H1 (cell line): ENCODE measurements around the gene HOGA1. TPM values are rescaled to one million over a fixed set of nuclear protein-coding genes. Genes with fewer than 3 reads are reported as not detected.

Source experiments
- CTCF ChIA-PET: fragments of 300-600 bp; sonication (Branson Sonifier 250); formaldehyde crosslinking; loops from one replicate; lab custom pipeline; 2021; ENCODE audit not compliant: partially characterized antibody; lab: Charles Lee
- POLR2A ChIA-PET: fragments of 300-600 bp; sonication (Branson Sonifier 250); formaldehyde crosslinking; loops from one replicate; lab custom pipeline; 2021; ENCODE audit warnings: inconsistent platforms; ENCODE audit not compliant: partially characterized antibody; lab: Charles Lee
- DNase-seq, 2 experiments: peaks; one replicate each; pipeline versions ENCODE4 v3.0.0 to v3.0.0-alpha.2; 2010 to 2022; ENCODE audit warnings: low spot score in 2 of 2, low read depth in 1 of 2, mixed read lengths in 1 of 2
- FAIRE-seq: peaks from 2 replicates; lab custom pipeline; 2011; peaks lifted over from hg19 to GRCh38; lab: Jason Lieb, UNC
- H2AFZ ChIP-seq: 2 replicates; pipeline ENCODE4 v1.8.1; 2012; ENCODE audit warnings: low read length, inconsistent platforms
- H2AK5ac ChIP-seq: 2 replicates; pipeline ENCODE4 v1.6.1; 2013; ENCODE audit warnings: low read depth, low read length
- H2BK120ac ChIP-seq: replicated peaks from 2 replicates; pipeline ENCODE3; 2013; ENCODE audit warnings: low read depth, low read length, inconsistent platforms
- H2BK12ac ChIP-seq: 2 replicates; pipeline ENCODE4 v1.6.1; 2013; ENCODE audit warnings: low read depth, low read length
- H2BK15ac ChIP-seq: 2 replicates; pipeline ENCODE4 v1.6.1; 2013; ENCODE audit warnings: low read length
- H2BK20ac ChIP-seq: 2 replicates; pipeline ENCODE4 v1.6.1; 2013; ENCODE audit warnings: low read length
- H2BK5ac ChIP-seq: 2 replicates; pipeline ENCODE4 v1.6.1; 2013; ENCODE audit warnings: low read depth, low read length
- H3K14ac ChIP-seq: 2 replicates; pipeline ENCODE4 v1.6.1; 2013; ENCODE audit warnings: inconsistent platforms; ENCODE audit not compliant: insufficient read length
- H3K18ac ChIP-seq: 2 replicates; pipeline ENCODE4 v1.6.1; 2013; ENCODE audit warnings: low read length; ENCODE audit errors: extremely low read depth
- H3K23ac ChIP-seq: 2 replicates; pipeline ENCODE4 v1.6.1; 2013; ENCODE audit warnings: inconsistent platforms; ENCODE audit not compliant: insufficient read length
- H3K23me2 ChIP-seq: 2 replicates; pipeline ENCODE4 v1.6.1; 2013; ENCODE audit warnings: low read depth, low read length
- H3K27ac ChIP-seq: 2 replicates; pipeline ENCODE4 v1.6.1; 2011; ENCODE audit warnings: low read depth, low read length, inconsistent platforms
- H3K27me3 ChIP-seq, 4 experiments: replicated peaks in 1 of 4; 1 replicate in 1 of 4; 2 replicates in 3 of 4; pipeline versions ENCODE4 v1.6.1 to v1.8.1; 2011 to 2013; ENCODE audit warnings: low read length in 3 of 4, mild to moderate bottlenecking in 3 of 4, inconsistent platforms in 2 of 4, mixed read lengths in 2 of 4, moderate library complexity in 1 of 4; ENCODE audit not compliant: control insufficient read depth in 3 of 4, insufficient read depth in 3 of 4; ENCODE audit errors: extremely low read depth in 1 of 4
- H3K36me3 ChIP-seq, 4 experiments: 2 replicates each; pipeline versions ENCODE4 v1.6.1 to v1.8.1; 2011 to 2013; ENCODE audit warnings: mild to moderate bottlenecking in 4 of 4, low read length in 3 of 4, moderate library complexity in 2 of 4, control low read depth in 1 of 4, inconsistent platforms in 1 of 4; ENCODE audit not compliant: insufficient read depth in 4 of 4, control insufficient read depth in 2 of 4
- H3K4ac ChIP-seq: replicated peaks from 2 replicates; pipeline ENCODE3; 2013; ENCODE audit warnings: low read length, low read depth, mixed read lengths, inconsistent platforms; ENCODE audit not compliant: insufficient read length
- H3K4me1 ChIP-seq, 4 experiments: replicated peaks in 1 of 4; 1 replicate in 1 of 4; 2 replicates in 3 of 4; pipeline versions ENCODE4 v1.6.1 to v1.8.1; 2011 to 2013; ENCODE audit warnings: low read length in 3 of 4, inconsistent platforms in 2 of 4, mixed read lengths in 1 of 4; ENCODE audit not compliant: insufficient read depth in 4 of 4, control insufficient read depth in 3 of 4
- H3K4me2 ChIP-seq, 2 experiments: 2 replicates each; pipeline versions ENCODE4 v1.6.1 to v1.8.1; 2011 to 2013; ENCODE audit warnings: low read depth in 2 of 2, low read length in 2 of 2, control low read depth in 1 of 2, inconsistent platforms in 1 of 2, mild to moderate bottlenecking in 1 of 2; ENCODE audit not compliant: insufficient read depth in 1 of 2
- H3K4me3 ChIP-seq, 4 experiments: fragments of 200-600, 300-600 bp in 1 of 4; sonication (generic), shearing (Covaris generic), sonication (Bioruptor Twin) in 1 of 4; 2 replicates each; pipeline versions ENCODE4 v1.5.1 to v1.8.1; 2011 to 2016; ENCODE audit warnings: low read length in 4 of 4, low read depth in 3 of 4, control low read depth in 2 of 4, inconsistent platforms in 2 of 4, mild to moderate bottlenecking in 2 of 4, mixed read lengths in 1 of 4, moderate library complexity in 1 of 4; ENCODE audit not compliant: insufficient read depth in 2 of 4; ENCODE audit errors: extremely low read depth in 1 of 4
- H3K56ac ChIP-seq: replicated peaks from 2 replicates; pipeline ENCODE3; 2013; ENCODE audit warnings: low read depth, mild to moderate bottlenecking, mixed read lengths, low read length, inconsistent platforms; ENCODE audit not compliant: insufficient read length
- H3K79me1 ChIP-seq: 2 replicates; pipeline ENCODE4 v1.6.1; 2013; ENCODE audit warnings: low read depth, low read length, control low read depth
- H3K79me2 ChIP-seq, 2 experiments: 2 replicates each; pipeline versions ENCODE4 v1.6.1 to v1.8.1; 2012 to 2013; ENCODE audit warnings: low read length in 2 of 2, mild to moderate bottlenecking in 2 of 2, inconsistent platforms in 1 of 2; ENCODE audit not compliant: insufficient read depth in 2 of 2, control insufficient read depth in 1 of 2
- H3K9ac ChIP-seq, 4 experiments: replicated peaks in 1 of 4; 1 replicate in 1 of 4; 2 replicates in 3 of 4; pipeline versions ENCODE4 v1.6.1 to v1.8.1; 2011 to 2013; ENCODE audit warnings: low read depth in 3 of 4, low read length in 3 of 4, control low read depth in 2 of 4, mild to moderate bottlenecking in 2 of 4, moderate library complexity in 2 of 4, inconsistent platforms in 1 of 4; ENCODE audit errors: extremely low read depth in 1 of 4
- H3K9me3 ChIP-seq, 2 experiments: 2 replicates each; pipeline versions ENCODE4 v1.6.1 to v1.8.1; 2012 to 2013; ENCODE audit warnings: mild to moderate bottlenecking in 2 of 2, moderate library complexity in 2 of 2, control low read depth in 1 of 2, inconsistent platforms in 1 of 2, low read depth in 1 of 2, low read length in 1 of 2, mixed read lengths in 1 of 2; ENCODE audit not compliant: insufficient read depth in 2 of 2
- H4K20me1 ChIP-seq, 2 experiments: replicated peaks in 1 of 2; 2 replicates each; pipeline versions ENCODE3 to v1.8.1; 2011 to 2013; ENCODE audit warnings: inconsistent platforms in 2 of 2, low read length in 2 of 2, mild to moderate bottlenecking in 1 of 2; ENCODE audit not compliant: insufficient read depth in 2 of 2, control insufficient read depth in 1 of 2
- H4K5ac ChIP-seq: 2 replicates; pipeline ENCODE4 v1.6.1; 2013; ENCODE audit warnings: low read length, low read depth, mixed read lengths, inconsistent platforms; ENCODE audit not compliant: insufficient read length
- H4K8ac ChIP-seq: 2 replicates; pipeline ENCODE4 v1.8.0; 2013; ENCODE audit warnings: mild to moderate bottlenecking, moderate library complexity, low read length, inconsistent platforms; ENCODE audit not compliant: insufficient read depth; ENCODE audit errors: extremely low read depth
- H4K91ac ChIP-seq: replicated peaks from 2 replicates; pipeline ENCODE3; 2013; ENCODE audit warnings: low read length, mixed read lengths, inconsistent platforms; ENCODE audit not compliant: insufficient read length
- CHD1 ChIP-seq: IDR thresholded peaks from 2 replicates; pipeline ENCODE4 v1.6.1; 2012; ENCODE audit warnings: low read depth, low read length, improper control_type of control experiment
- USF2 ChIP-seq: IDR thresholded peaks from 2 replicates; pipeline ENCODE4 v1.6.1; 2011; ENCODE audit warnings: low read length, improper control_type of control experiment
- WGBS, 2 experiments: shearing (Covaris generic) in 1 of 2; methylation state at CpG; one replicate each; pipeline versions ENCODE4 v1.1.6 to v1.1.7; 2013 to 2015; ENCODE audit warnings: low lambda C conversion rate in 2 of 2, mixed read lengths in 2 of 2, inconsistent platforms in 1 of 2, low coverage in 1 of 2, missing lambda C conversion rate in 1 of 2; ENCODE audit not compliant: insufficient replicate concordance in 2 of 2, insufficient coverage in 1 of 2, insufficient read length in 1 of 2; ENCODE audit errors: extremely low coverage in 1 of 2, missing lambda C conversion rate in 1 of 2; 5-methylcytosine and 5-hydroxymethylcytosine counted together
- polyA plus RNA-seq, 7 experiments: library from polyadenylated mRNA; depleted of rRNA in 3 of 7; stranded (reverse) in 5 of 7; unstranded in 2 of 7; fragments of >200 nt in 5 of 7; fragments of 200-250 nt in 2 of 7; gene quantifications; 1 replicate in 5 of 7; 2 replicates in 1 of 7; 4 replicates in 1 of 7; pipeline versions ENCODE4 v1.2.1 to v1.2.3, GENCODE V29; 2011 to 2013; ENCODE audit warnings: missing spikeins in 2 of 7, mixed read lengths in 2 of 7
- total RNA-seq: library from RNA; stranded (reverse); fragmentation: NEBNext Ultra II Directional; extraction: Animal tissue kit (Norgen Biotek cat#: 25700); gene quantifications from 2 replicates; pipeline ENCODE4 v1.2.1, GENCODE V29; 2021

HOGA1 gene
- total and polyA plus RNA-seq, 2 of the 8 experiments (the other 6 are each of a cell fraction or from before 2014, with no cell fraction given): 0.28 to 1.00 TPM

- Histone ChIP-seq H4K20me1 (no peaks in the 10 kb centered on the region), H4K8ac (no peak overlapping the region), H3K4ac (no peak overlapping the region), H3K79me1 (peaks cover 3% of the 10 kb centered on the region), H3K56ac (no peak overlapping the region), H3K23me2 (no peaks in the 10 kb centered on the region), H2BK15ac (no peak overlapping the region), H3K27ac (no peak overlapping the region; the same call in 1 of the 2 replicates), H3K79me2 (no peaks in the 10 kb centered on the region), H3K27me3 (no peaks in the 10 kb centered on the region), H2AFZ (no peak overlapping the region), H3K18ac (no peak overlapping the region), H4K5ac (no peak overlapping the region), H2BK120ac (no peak overlapping the region), H2BK20ac (no peak overlapping the region), H3K9me3 (no peaks in the 10 kb centered on the region), H3K4me1 (peaks cover 16 to 25% (median 20%) of the 10 kb centered on the region in 4 experiments), H4K91ac (no peak overlapping the region), H3K4me2 (no peak overlapping the region), H2BK12ac (no peak overlapping the region), H2BK5ac (no peak overlapping the region), H3K36me3 (no peaks in the 10 kb centered on the region), H3K14ac (no peak overlapping the region), H3K4me3 (no peak overlapping the region), H3K23ac (no peak overlapping the region), H2AK5ac (no peak overlapping the region), H3K9ac (no peak overlapping the region)
- FAIRE-seq (no peak), DNase-seq (no peak)
- WGBS, 2 experiments: 89% methylated on average over 4 of the region's 4 CpGs; no CpG with 5 or more reads in 1 of the 2 experiments
- ChIA-PET POLR2A (no interaction called here), CTCF (interaction anchor here (1.2 to 15.4 kb wide), 4 partner anchors 11 to 477 kb away, joined by 3 to 388 read pairs (median 6); partner anchors contain the start of gene ANKRD2)
- TF ChIP-seq CHD1 (no peak), USF2 (no peak)
These were observed 37.0 kb upstream of the HOGA1 start for GRCh38 chr10:97547271-97547600.
